Muscle of leg (tissue), 11 donors: ENCODE measurements around the gene STPG1. TPM values are rescaled to one million over a fixed set of nuclear protein-coding genes. Genes with fewer than 3 reads are reported as not detected.

Source experiments
- DNase-seq: peaks from one replicate; pipeline ENCODE4 v3.0.0; 2013
- H3K27ac ChIP-seq: one replicate; pipeline ENCODE4 v1.5.1; 2013; ENCODE audit warnings: mild to moderate bottlenecking, low read length, control low read depth
- H3K27me3 ChIP-seq: one replicate; pipeline ENCODE4 v1.6.1; 2013; ENCODE audit warnings: low read length; ENCODE audit not compliant: control insufficient read depth, insufficient read depth
- H3K36me3 ChIP-seq: one replicate; pipeline ENCODE4 v1.6.1; 2013; ENCODE audit warnings: low read length; ENCODE audit not compliant: control insufficient read depth, insufficient read depth
- H3K4me1 ChIP-seq: one replicate; pipeline ENCODE4 v1.6.1; 2013; ENCODE audit warnings: low read length; ENCODE audit not compliant: control insufficient read depth, insufficient read depth
- H3K4me3 ChIP-seq: one replicate; pipeline ENCODE4 v1.5.1; 2013; ENCODE audit warnings: low read length, control low read depth
- H3K9me3 ChIP-seq: replicated peaks from 2 replicates; pipeline ENCODE4 v1.6.1; 2013; ENCODE audit warnings: low read depth, low read length; ENCODE audit not compliant: control insufficient read depth
- WGBS: methylation state at CpG from one replicate; pipeline ENCODE4 v1.1.5; 2013; ENCODE audit warnings: missing lambda C conversion rate; ENCODE audit not compliant: insufficient coverage; 5-methylcytosine and 5-hydroxymethylcytosine counted together
- polyA plus RNA-seq, 8 donors: library from polyadenylated mRNA; unstranded; fragments of 120-200 nt; gene quantifications; one replicate each; pipeline versions ENCODE4 v1.2.1 to v1.2.3, GENCODE V29; 2013; ENCODE audit warnings: inconsistent platforms in 1 of 8, low replicate concordance in 1 of 8; ENCODE audit not compliant: insufficient read length in 8 of 8, insufficient read depth in 1 of 8
- total RNA-seq: library from RNA; stranded (reverse); fragments of 120-200 nt; gene quantifications from one replicate; pipeline ENCODE4 v1.2.4, GENCODE V29; 2013

The STPG1 gene
- total and polyA plus RNA-seq, 9 donors, result 0.94 to 2.5 (median 1.4) TPM

GRCh38 chr1:24416666-24417391 is 3.2 kb upstream of the STPG1 start:
- Histone ChIP-seq H3K27ac (no peak overlapping the region), H3K4me1 (peaks cover 18% of the 10 kb centered on the region), H3K4me3 (no peak overlapping the region), H3K27me3 (no peaks in the 10 kb centered on the region), H3K9me3 (no peaks in the 10 kb centered on the region), H3K36me3 (peaks cover 7% of the 10 kb centered on the region)
- DNase-seq, result no peak
- WGBS, result 87% methylated on average over 2 of the region's 10 CpGs

- no peak overlapping the region for H3K27ac ChIP-seq
- H3K4me1 ChIP-seq, result peaks cover 18% of the 10 kb centered on the region
Measured at GRCh38 chr1:24415910-24416665, 2.5 kb upstream of the STPG1 start.

GRCh38 chr1:24415334-24415909 is 1.8 kb upstream of the STPG1 start, which contains the start of gene NIPAL3:
Gene NIPAL3 (plus strand): TSS chr1:24415802. CDS start chr1:24419548, 3,746 bp downstream.
- peaks cover 18% of the 10 kb centered on the region for H3K4me1 ChIP-seq
- peaks cover 4% of the 10 kb centered on the region for H3K36me3 ChIP-seq
- no peaks in the 10 kb centered on the region for H3K27me3 ChIP-seq
- WGBS, result 2% methylated on average over 23 of the region's 28 CpGs
- H3K4me3 ChIP-seq, result peak within 1 kb of the TSS; percentile 46
- peak; percentile 100 for DNase-seq
- no peak within 1 kb of the TSS for H3K27ac ChIP-seq
- H3K9me3 ChIP-seq, result no peaks in the 10 kb centered on the region

More at GRCh38 chr1:24415910-24416665, 2.5 kb upstream of the STPG1 start:
- no peaks in the 10 kb centered on the region for H3K27me3 ChIP-seq
- peak; percentile 37 for DNase-seq
- peak overlapping the region; percentile 46 for H3K4me3 ChIP-seq
- WGBS, result 7% methylated on average over 28 of the region's 35 CpGs
- no peaks in the 10 kb centered on the region for H3K9me3 ChIP-seq
- H3K36me3 ChIP-seq, result peaks cover 4% of the 10 kb centered on the region

- no peaks in the 10 kb centered on the region for H3K9me3 ChIP-seq
- DNase-seq, result no peak
- H3K27ac ChIP-seq, result no peak overlapping the region
- H3K4me1 ChIP-seq, result peaks cover 18% of the 10 kb centered on the region
- H3K4me3 ChIP-seq, result peak overlapping the region; percentile 46
- H3K27me3 ChIP-seq, result no peaks in the 10 kb centered on the region
- 75% methylated on average over 17 of the region's 22 CpGs for whole genome bisulfite sequencing
- peaks cover 4% of the 10 kb centered on the region for H3K36me3 ChIP-seq
Measured at GRCh38 chr1:24414775-24415333, 1.3 kb upstream of the STPG1 start.

- WGBS, result no CpG with 5 or more reads among the region's 1 CpG
- DNase-seq, result no peak
- H3K9me3 ChIP-seq, result peaks cover 7% of the 10 kb centered on the region
- H3K36me3 ChIP-seq, result no peaks in the 10 kb centered on the region
- no peaks in the 10 kb centered on the region for H3K27me3 ChIP-seq
- H3K4me1 ChIP-seq, result peaks cover 18% of the 10 kb centered on the region
- H3K27ac ChIP-seq, result no peak overlapping the region
- H3K4me3 ChIP-seq, result no peak overlapping the region
Measured at GRCh38 chr1:24412408-24412807, 1.2 kb downstream of the STPG1 start.

- Histone ChIP-seq H3K4me1 (peaks cover 18% of the 10 kb centered on the region), H3K27me3 (no peaks in the 10 kb centered on the region), H3K36me3 (no peaks in the 10 kb centered on the region), H3K4me3 (no peak overlapping the region), H3K27ac (no peak overlapping the region), H3K9me3 (peaks cover 7% of the 10 kb centered on the region)
- WGBS, result 81% methylated on average over 4 of the region's 6 CpGs
- DNase-seq, result no peak
Measured at GRCh38 chr1:24411963-24412362, 1.6 kb downstream of the STPG1 start.

- Histone ChIP-seq H3K27me3 (no peaks in the 10 kb centered on the region), H3K4me1 (peaks cover 8% of the 10 kb centered on the region), H3K36me3 (no peaks in the 10 kb centered on the region), H3K4me3 (no peak overlapping the region), H3K27ac (no peak overlapping the region), H3K9me3 (peaks cover 7% of the 10 kb centered on the region)
- no CpG with 5 or more reads among the region's 7 CpGs for WGBS
- no peak for DNase-seq
Measured at GRCh38 chr1:24410750-24411149, 2.8 kb downstream of the STPG1 start.

- no peaks in the 10 kb centered on the region for H3K27me3 ChIP-seq
- H3K4me1 ChIP-seq, result peaks cover 3% of the 10 kb centered on the region
- H3K4me3 ChIP-seq, result no peak overlapping the region
- H3K9me3 ChIP-seq, result peaks cover 7% of the 10 kb centered on the region
- WGBS, result 69% methylated on average over 1 of the region's 3 CpGs
- no peak for DNase-seq
- no peaks in the 10 kb centered on the region for H3K36me3 ChIP-seq
- H3K27ac ChIP-seq, result no peak overlapping the region
Measured at GRCh38 chr1:24409535-24409934, 4.0 kb downstream of the STPG1 start.

- 86% methylated on average over 1 of the region's 1 CpG for WGBS
Measured at GRCh38 chr1:24406788-24407187, 6.8 kb downstream of the STPG1 start.

GRCh38 chr1:24403806-24404205 is 9.8 kb downstream of the STPG1 start:
- H3K27ac ChIP-seq, result no peak overlapping the region
- no peaks in the 10 kb centered on the region for H3K27me3 ChIP-seq
- H3K36me3 ChIP-seq, result no peaks in the 10 kb centered on the region
- H3K9me3 ChIP-seq, result peaks cover 7% of the 10 kb centered on the region
- no peaks in the 10 kb centered on the region for H3K4me1 ChIP-seq
- no peak for DNase-seq
- no CpG with 5 or more reads among the region's 4 CpGs for WGBS
- H3K4me3 ChIP-seq, result no peak overlapping the region

More at GRCh38 chr1:24406788-24407187, 6.8 kb downstream of the STPG1 start:
- no peak for DNase-seq
- H3K4me3 ChIP-seq, result no peak overlapping the region
- H3K9me3 ChIP-seq, result peaks cover 7% of the 10 kb centered on the region
- no peaks in the 10 kb centered on the region for H3K4me1 ChIP-seq
- H3K36me3 ChIP-seq, result no peaks in the 10 kb centered on the region
- H3K27me3 ChIP-seq, result no peaks in the 10 kb centered on the region
- H3K27ac ChIP-seq, result no peak overlapping the region
